PFSK-1 (cell line): ENCODE measurements around the gene SPNS2.

ENCODE experiments used
- FOXP2 ChIP-seq: optimal IDR thresholded peaks from 2 replicates; pipeline ENCODE3; 2011; ENCODE audit warnings: borderline replicate concordance, control low read depth, inconsistent platforms; ENCODE audit not compliant: insufficient read depth; ENCODE audit errors: extremely low read length, extremely low read depth
- POLR2AphosphoS5 ChIP-seq: IDR thresholded peaks from 2 replicates; pipeline ENCODE4 v1.6.1; 2012; ENCODE audit warnings: low read depth, mild to moderate bottlenecking, control low read depth, low read length, moderate library complexity
- SIN3A ChIP-seq: IDR thresholded peaks from 2 replicates; pipeline ENCODE4 v1.6.1; 2012; ENCODE audit warnings: mild to moderate bottlenecking, low read length, moderate library complexity, borderline replicate concordance; ENCODE audit not compliant: insufficient read depth
- TAF1 ChIP-seq: IDR thresholded peaks from 2 replicates; pipeline ENCODE4 v1.6.1; 2012; ENCODE audit warnings: low read length, control low read depth, borderline replicate concordance; ENCODE audit not compliant: insufficient read depth
- TF ChIP-seq, protein P1 (sequence below), 2 experiments: IDR thresholded peaks; 2 replicates each; pipeline versions ENCODE4 v1.6.1 to v1.8.0; 2011 to 2012; ENCODE audit warnings: low read depth in 2 of 2, low read length in 2 of 2, control low read depth in 1 of 2, inconsistent platforms in 1 of 2, mild to moderate bottlenecking in 1 of 2, moderate library complexity in 1 of 2; ENCODE audit not compliant: insufficient read depth in 1 of 2

SPNS2 gene

DNA sequence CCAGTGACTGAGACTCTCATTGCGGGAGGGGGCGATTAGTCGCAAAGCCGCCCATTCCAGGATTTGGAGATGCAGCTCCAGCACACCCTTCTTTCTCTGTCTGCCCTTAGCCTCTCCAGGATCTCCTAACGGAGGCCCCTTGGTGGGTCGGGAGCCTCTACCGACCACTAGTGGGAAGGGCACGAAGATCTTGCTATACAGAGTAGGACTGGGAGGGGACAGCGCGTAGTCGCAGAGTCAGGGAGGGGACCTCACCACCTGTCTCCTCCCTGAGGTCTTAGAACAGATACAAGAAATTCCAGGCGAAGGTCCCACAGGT, 85.1 kb downstream of the SPNS2 start:
- TF ChIP-seq, protein P1, sequence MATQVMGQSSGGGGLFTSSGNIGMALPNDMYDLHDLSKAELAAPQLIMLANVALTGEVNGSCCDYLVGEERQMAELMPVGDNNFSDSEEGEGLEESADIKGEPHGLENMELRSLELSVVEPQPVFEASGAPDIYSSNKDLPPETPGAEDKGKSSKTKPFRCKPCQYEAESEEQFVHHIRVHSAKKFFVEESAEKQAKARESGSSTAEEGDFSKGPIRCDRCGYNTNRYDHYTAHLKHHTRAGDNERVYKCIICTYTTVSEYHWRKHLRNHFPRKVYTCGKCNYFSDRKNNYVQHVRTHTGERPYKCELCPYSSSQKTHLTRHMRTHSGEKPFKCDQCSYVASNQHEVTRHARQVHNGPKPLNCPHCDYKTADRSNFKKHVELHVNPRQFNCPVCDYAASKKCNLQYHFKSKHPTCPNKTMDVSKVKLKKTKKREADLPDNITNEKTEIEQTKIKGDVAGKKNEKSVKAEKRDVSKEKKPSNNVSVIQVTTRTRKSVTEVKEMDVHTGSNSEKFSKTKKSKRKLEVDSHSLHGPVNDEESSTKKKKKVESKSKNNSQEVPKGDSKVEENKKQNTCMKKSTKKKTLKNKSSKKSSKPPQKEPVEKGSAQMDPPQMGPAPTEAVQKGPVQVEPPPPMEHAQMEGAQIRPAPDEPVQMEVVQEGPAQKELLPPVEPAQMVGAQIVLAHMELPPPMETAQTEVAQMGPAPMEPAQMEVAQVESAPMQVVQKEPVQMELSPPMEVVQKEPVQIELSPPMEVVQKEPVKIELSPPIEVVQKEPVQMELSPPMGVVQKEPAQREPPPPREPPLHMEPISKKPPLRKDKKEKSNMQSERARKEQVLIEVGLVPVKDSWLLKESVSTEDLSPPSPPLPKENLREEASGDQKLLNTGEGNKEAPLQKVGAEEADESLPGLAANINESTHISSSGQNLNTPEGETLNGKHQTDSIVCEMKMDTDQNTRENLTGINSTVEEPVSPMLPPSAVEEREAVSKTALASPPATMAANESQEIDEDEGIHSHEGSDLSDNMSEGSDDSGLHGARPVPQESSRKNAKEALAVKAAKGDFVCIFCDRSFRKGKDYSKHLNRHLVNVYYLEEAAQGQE (IDR thresholded peaks at IDR 0.05; ENCODE audit: insufficient read depth in 1 of 2, low read depth in 2 of 2, low read length in 2 of 2), result no peak
- TF ChIP-seq FOXP2 (no peak), POLR2AphosphoS5 (no peak), SIN3A (no peak), TAF1 (no peak)

GRCh38 chr17:4584101-4584916, 85.6 kb downstream of the SPNS2 start, which contains the start of gene SMTNL2:
Gene SMTNL2, plus strand, starts transcription at chr17:4584529. Its CDS starts 77 bp downstream, at chr17:4584606.
- TF ChIP-seq TAF1 (no peak), POLR2AphosphoS5 (no peak), FOXP2 (no peak), SIN3A (no peak)
- TF ChIP-seq, protein P1 (IDR thresholded peaks at IDR 0.05; ENCODE audit: insufficient read depth in 1 of 2, low read depth in 2 of 2, low read length in 2 of 2), result no peak

DNA sequence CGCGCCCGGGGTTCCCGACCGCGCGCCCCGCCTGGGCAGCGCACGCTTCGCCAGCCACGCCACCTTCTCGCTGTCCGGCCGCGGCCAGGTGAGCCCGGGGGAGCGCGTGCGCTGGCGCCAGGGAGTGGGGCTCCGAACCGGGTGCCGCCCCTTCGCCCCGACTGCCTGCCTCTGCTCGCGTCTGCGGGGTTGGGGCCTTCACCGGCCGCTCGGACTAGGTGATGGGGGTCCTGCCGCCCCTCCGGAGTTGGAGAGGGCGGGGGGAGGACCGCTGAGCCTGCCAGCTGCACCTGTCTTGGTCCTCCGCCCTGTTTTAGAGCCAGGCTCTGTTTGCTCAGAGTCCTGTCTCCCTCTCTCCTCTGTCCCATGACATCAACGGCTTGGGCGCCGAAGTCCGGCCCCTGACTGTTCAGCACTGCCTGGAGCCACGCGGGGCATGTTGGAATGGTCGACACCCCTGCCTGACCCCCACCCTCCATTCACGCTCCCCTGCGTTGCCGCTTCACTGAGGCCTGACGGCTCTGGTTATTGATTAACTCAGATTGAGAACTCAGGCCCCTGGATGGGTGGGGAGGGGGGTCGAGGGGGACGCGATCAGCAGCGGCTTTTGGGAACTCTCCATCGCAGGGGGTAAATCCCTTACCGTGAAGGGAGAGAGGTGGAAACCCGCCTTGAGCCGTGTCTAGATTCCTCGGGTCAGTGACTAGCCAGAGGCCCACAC, 86.4 kb downstream of the SPNS2 start:
- no peak for TF ChIP-seq SIN3A
- TF ChIP-seq FOXP2, result no peak
- TF ChIP-seq POLR2AphosphoS5, result no peak
- TF ChIP-seq TAF1, result no peak
- TF ChIP-seq, protein P1 (IDR thresholded peaks at IDR 0.05; ENCODE audit: insufficient read depth in 1 of 2, low read depth in 2 of 2, low read length in 2 of 2), result no peak

- TF ChIP-seq POLR2AphosphoS5 (no peak), FOXP2 (no peak), SIN3A (no peak), TAF1 (no peak)
- TF ChIP-seq, protein P1 (IDR thresholded peaks at IDR 0.05; ENCODE audit: insufficient read depth in 1 of 2, low read depth in 2 of 2, low read length in 2 of 2), result no peak
Measured at GRCh38 chr17:4585638-4585994, 86.9 kb downstream of the SPNS2 start.

GRCh38 chr17:4586043-4586442, 87.4 kb downstream of the SPNS2 start:
- TF ChIP-seq POLR2AphosphoS5 (no peak), FOXP2 (no peak), SIN3A (no peak), TAF1 (no peak)
- TF ChIP-seq, protein P1 (IDR thresholded peaks at IDR 0.05; ENCODE audit: insufficient read depth in 1 of 2, low read depth in 2 of 2, low read length in 2 of 2), result no peak
